Stimulated activated CD4-positive, alpha-beta T cell treated with anti-CD3 and anti-CD28 coated beads, Interleukin-12 subunit alpha, Interleukin-12 subunit beta, amount 100 ng/mL, for 24 hours (primary cell): ENCODE results near the gene DNM1L.
"Not testable (repeated sequence)": the region's sequence is repeated elsewhere in the genome, so short reads cannot be mapped to it uniquely, and the experiment has no call there.

Experiments
- DNase-seq, 2 experiments: peaks; one replicate each; pipeline ENCODE4 v3.0.0-alpha.2; 2020; ENCODE audit warnings: low read depth in 2 of 2

DNM1L gene

DNA sequence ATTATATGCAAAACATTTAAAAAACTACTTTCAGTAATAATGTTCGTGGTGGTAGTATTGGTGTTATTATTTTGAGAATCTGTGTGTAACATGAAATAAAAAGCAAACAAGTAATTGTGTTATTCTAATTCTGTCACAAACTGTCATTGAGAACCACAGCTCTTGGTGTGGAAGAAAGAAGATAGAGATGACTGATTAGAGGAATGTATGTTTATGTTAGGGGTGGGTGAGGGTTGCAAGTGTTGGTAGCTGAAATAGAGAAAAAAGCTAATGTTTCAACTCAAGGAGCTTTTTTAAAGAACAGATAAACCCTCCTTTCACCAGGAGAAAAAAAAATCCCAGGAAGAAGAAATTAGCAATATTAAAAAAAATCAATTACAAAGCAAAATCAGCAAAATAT lies 18.3 kb downstream of the DNM1L start:
- DNase-seq: no peak

- no peak for DNase-seq
These were observed 19.2 kb downstream of the DNM1L start for GRCh38 chr12:32698285-32698684.

- not testable (repeated sequence) for DNase-seq
These were observed 20.3 kb downstream of the DNM1L start for GRCh38 chr12:32699437-32699836.

GRCh38 chr12:32702473-32702872 lies 23.4 kb downstream of the DNM1L start:
- DNase-seq: no peak

GRCh38 chr12:32702946-32703345 lies 23.8 kb downstream of the DNM1L start:
- DNase-seq: no peak

- no peak for DNase-seq
These were observed 26.7 kb downstream of the DNM1L start for GRCh38 chr12:32705783-32706182.

GRCh38 chr12:32706335-32707024 lies 27.4 kb downstream of the DNM1L start:
- DNase-seq: no peak

- DNase-seq: no peak
These were observed 29.8 kb downstream of the DNM1L start for GRCh38 chr12:32708926-32709325.

DNA sequence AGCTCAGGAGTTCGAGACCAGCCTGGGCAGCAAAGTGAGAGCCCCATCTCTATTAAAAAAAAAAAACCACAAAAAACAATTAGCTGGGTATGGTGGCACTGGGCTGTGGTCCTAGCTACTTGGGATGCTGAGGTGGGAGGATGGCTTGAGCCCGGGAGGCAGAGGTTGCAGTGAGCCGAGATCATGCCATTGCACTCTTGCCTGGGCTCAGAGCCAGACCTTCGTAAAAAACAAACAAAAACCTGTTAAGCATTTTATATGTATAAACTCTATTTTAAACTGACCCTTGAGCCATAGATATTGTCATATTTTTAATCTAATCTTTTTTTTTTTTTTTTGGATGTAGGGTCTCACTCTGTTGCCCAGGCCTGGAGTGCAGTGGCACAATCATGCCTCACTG lies 35.7 kb downstream of the DNM1L start:
- no peak for DNase-seq

GRCh38 chr12:32718926-32719325 lies 39.8 kb downstream of the DNM1L start:
- no peak for DNase-seq

DNA sequence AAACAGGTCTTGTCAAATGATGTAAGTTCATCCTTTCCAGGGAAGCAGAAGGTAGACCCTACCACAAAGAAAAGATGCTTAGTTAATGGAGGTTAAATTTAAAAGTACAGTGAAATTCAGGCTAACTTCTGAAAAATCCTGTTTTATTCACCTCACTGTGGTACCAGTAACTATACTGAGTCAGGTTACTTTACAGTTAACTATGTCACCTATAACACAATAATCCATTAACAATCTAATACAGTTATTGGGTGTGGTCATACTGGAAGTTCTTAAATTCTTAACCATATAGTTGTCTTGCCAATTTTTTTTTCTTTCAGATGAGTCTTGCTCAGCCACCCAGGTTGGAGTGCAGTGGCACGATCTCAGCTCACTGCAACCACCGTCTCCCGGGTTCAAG lies 46.2 kb downstream of the DNM1L start:
- not testable (repeated sequence) for DNase-seq

- no peak for DNase-seq
These were observed 47.2 kb downstream of the DNM1L start for GRCh38 chr12:32726286-32726685.

DNA sequence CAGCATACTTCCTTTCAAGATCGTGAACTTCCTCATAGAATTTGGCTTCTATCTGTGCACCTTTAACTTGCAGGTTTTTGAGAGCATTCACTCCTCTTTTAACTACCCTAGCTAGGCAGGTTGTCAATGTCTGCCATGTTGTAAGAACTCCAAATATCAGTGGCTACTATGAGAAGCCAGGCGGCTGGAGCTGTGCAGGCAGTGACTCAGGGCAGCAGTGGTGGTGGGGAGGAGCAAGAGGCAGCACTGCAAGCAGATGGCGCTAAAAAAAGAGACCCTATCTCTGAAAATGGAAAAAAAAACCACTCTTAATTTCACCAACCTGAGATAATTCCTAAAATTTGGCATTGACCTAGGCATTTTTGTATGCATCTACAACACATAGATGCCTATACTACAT lies 48.1 kb downstream of the DNM1L start:
- DNase-seq: no peak

DNA sequence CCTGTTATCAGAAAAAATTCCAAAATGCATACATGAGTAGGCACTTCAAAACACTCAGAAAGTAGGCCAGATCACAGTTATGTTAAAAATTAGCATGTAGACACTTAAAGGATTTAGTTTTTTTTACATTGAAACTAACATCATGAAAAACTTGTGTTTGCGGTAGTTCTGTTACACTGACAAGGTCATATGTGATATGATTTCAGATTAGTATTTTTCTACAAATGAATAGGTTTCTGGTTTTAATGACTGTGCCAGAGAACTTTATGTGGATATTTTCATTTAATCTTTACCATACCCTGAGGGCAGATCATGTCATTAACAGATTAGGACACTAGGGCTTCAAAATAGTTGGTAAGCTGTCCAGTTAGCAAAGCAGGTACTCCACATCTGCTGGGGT lies 55.9 kb downstream of the DNM1L start:
- no peak for DNase-seq

DNA sequence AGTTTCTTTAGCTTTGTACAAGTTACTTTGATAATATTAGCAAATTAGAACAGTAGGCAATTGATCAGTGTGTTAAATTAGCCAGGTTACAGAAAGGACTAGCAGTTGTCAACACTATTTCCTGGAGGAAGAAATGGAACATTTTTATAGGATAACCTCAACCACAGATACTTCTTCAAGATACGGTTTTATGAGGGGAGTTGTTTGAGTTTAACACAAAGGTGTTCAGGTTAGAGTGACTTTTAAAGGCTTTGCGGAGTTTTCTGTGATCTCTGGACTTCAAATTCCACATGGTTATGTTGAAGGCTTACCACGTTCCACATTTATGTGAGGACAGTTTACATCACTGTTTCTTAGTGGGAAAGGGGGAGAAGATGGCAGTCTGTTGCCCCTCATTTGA lies 57.3 kb downstream of the DNM1L start:
- no peak for DNase-seq

DNA sequence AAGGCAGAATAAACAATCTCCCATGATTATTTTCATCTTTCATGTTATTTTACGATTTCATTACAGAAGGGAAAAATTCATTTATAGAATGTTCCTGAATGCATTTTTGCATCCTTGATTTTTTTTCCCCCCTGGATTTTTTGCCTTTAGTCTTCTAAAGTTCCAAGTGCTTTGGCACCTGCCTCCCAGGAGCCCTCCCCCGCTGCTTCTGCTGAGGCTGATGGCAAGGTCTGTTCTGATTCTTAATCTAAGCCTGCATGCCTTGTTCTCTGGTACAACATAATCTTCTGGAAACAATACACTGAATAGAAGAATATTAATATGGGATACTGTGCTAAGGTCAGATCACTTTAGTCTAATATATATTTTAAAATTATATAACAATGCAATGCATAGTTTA lies 58.6 kb downstream of the DNM1L start:
- no peak for DNase-seq

DNA sequence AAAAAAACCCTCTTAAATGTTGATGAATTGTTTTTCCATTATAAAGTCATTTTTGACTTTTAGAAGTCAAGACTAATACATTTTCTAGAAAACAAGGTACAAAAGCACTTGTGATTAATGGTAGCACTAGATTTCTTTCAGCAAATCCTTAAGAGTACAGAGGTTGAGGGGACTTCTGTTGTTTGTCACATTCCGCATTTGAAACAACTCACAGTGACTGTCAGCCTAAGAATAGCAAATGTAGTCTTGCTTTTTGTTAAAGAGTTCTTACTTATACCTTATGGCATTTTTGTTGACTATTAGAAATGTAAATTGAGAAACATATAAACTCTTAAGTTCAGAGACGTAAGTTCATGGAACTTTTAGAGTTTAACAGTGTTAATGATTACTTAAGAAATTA lies 60.2 kb downstream of the DNM1L start:
- DNase-seq: no peak

GRCh38 chr12:32742133-32742532 lies 63.0 kb downstream of the DNM1L start:
- no peak for DNase-seq

DNA sequence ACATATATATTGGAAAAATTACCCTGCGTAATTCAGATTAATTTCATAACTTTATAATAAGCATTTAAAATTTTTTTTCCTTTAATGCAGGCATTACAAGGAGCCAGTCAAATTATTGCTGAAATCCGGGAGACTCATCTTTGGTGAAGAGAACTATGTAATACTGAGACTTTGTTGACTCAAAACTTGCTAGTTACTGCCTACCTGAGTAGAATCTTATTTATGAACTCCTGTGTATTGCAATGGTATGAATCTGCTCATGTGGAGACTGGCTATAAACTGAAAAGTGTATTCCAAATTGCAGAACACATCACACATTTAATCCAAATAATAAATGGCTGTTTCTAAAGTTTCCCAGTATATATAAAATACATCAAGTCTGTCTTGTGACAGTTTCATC lies 64.2 kb downstream of the DNM1L start:
- no peak for DNase-seq

DNA sequence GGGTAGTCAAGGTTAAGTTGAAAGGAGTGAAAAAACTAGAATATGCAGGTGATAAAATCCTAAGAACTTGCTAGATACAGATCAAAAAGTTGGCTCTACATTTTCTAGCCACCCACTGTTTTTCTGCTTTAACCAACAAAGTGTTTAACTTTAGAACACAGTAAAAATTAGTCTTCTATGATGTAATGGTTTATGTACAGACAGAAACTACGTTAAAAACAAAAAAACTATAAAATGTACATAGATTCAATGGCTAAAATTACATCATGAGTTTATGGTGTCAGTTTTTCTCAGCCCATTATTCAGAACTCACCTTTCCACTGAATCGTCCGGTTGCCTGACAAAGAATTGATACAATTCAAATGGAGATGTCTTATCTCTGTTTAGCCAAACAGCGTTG lies 74.5 kb downstream of the DNM1L start:
- no peak for DNase-seq

DNA sequence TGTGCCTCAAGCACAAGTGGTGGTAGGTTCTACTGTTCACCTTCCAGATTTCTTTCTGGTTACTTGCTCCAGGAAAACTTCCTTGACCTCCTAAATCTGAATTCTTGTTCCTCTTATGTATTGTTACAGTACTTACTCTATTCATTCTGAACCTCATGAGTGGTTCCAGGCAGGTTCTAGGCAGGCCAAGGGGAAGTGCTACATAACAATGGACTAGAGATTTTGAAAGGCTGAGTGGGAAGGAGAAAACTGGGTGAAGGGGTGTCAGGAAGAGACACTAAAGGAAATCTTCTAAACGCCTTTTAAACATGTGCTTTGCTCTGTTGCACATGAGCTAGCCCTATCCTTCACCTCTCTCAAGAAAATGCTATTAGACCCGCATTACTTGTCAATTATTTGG lies 75.0 kb downstream of the DNM1L start:
- DNase-seq: no peak

GRCh38 chr12:32755051-32755653 lies 76.1 kb downstream of the DNM1L start:
- peak; percentile 42 to 60 for DNase-seq

DNA sequence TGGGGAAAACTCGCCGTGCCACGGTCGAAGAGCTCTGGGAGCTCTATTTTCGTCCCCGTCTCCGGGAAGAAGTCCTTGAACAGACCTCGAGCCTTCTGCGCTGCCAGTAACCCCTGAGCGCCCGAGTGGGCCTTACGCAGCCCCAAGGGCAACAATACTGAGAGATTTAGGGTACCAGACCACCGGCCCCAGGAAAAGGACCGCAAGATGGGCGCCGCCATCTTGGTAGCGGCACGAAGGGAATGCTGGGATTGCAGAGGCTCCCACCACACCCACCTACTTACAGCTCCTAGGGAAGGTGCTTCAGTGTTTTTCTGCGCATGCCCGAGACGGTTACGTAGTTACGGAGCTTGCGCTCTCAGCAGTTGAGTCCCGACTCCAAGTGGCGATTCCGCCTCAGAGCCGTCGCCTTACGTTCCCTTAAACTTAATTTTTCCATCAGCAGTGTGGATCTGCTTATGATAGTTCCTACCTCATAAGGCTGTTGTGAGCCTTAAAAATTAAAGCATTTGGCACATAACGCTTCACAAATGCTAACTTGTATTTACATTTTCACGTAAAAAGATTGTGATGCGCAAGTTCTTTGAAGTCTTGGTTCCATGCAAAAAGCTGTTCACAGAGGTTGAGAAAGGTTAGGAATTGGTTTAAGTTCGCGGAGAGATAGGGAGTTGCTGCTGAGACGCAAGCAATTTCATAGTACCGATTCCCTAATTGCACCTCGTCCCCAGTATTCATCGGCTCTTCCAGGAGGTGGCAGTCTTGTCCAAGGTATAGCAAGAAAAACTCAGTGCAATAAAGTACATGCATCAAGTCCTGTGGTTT lies 76.8 kb downstream of the DNM1L start, which contains the start of gene YARS2:
Gene YARS2, minus strand, starts transcription at position 244 of the 822 bp plus-strand sequence. Its CDS starts 23 bp downstream, at position 221.
- peak; percentile 80 to 84 for DNase-seq
